ENCODE measurements around the gene CDHR5. TPM values are rescaled to one million over a fixed set of nuclear protein-coding genes. Genes with fewer than 3 reads are reported as not detected.

Gene CDHR5
- total and polyA plus RNA-seq, 2 experiments from 2014 or later, result 114 to 166 TPM

GRCh38 chr11:614021-614622 lies 10.6 kb downstream of the CDHR5 start:
- H2AFZ ChIP-seq, result no peak overlapping the region
- H3K9me3 ChIP-seq (ENCODE audit: low read depth), result no peaks in the 10 kb centered on the region
- H3K27ac ChIP-seq, result peak overlapping the region; percentile 97
- TF ChIP-seq EZH2 (IDR thresholded peaks at IDR 0.05; ENCODE audit: borderline replicate concordance) (no peak), EZH2phosphoT487 (IDR thresholded peaks at IDR 0.05; ENCODE audit: low read depth, severe bottlenecking, unreplicated experiment) (no peak), CTCF (IDR thresholded peaks at IDR 0.05; ENCODE audit: poor library complexity) (no peak)
- peak overlapping the region; percentile 94 for H3K4me2 ChIP-seq
- 92% methylated on average over 8 of the region's 14 CpGs for WGBS (ENCODE audit: low lambda C conversion rate, missing lambda C conversion rate)
- peaks cover 23% of the 10 kb centered on the region for H4K20me1 ChIP-seq (ENCODE audit: insufficient read depth, poor library complexity, severe bottlenecking)
- DNase-seq (ENCODE audit: low spot score), result no peak
- no peak overlapping the region for H3K4me3 ChIP-seq
- H3K79me2 ChIP-seq, result no peaks in the 10 kb centered on the region
- H3K27me3 ChIP-seq, result no peaks in the 10 kb centered on the region
- H3K36me3 ChIP-seq (replicated peaks; ENCODE audit: insufficient read depth, low read depth), result no peaks in the 10 kb centered on the region
- no peaks in the 10 kb centered on the region for H3K9me2 ChIP-seq (replicated peaks; ENCODE audit: insufficient read depth)
- H3K4me1 ChIP-seq (ENCODE audit: insufficient read depth), result peaks cover 14% of the 10 kb centered on the region

GRCh38 chr11:613369-613968 lies 11.3 kb downstream of the CDHR5 start:
- no peak overlapping the region for H3K4me2 ChIP-seq
- no peaks in the 10 kb centered on the region for H3K36me3 ChIP-seq (replicated peaks; ENCODE audit: insufficient read depth, low read depth)

GRCh38 chr11:612961-613300 lies 11.8 kb downstream of the CDHR5 start:
- no peaks in the 10 kb centered on the region for H3K79me2 ChIP-seq
- H3K36me3 ChIP-seq (replicated peaks; ENCODE audit: insufficient read depth, low read depth), result no peaks in the 10 kb centered on the region
- DNase-seq (ENCODE audit: low spot score), result no peak
- no peak overlapping the region for H2AFZ ChIP-seq
- WGBS (ENCODE audit: low lambda C conversion rate, missing lambda C conversion rate), result 99% methylated on average over 10 of the region's 10 CpGs
- no peak for TF ChIP-seq EZH2phosphoT487 (IDR thresholded peaks at IDR 0.05; ENCODE audit: low read depth, severe bottlenecking, unreplicated experiment)
- no peak for TF ChIP-seq CTCF (IDR thresholded peaks at IDR 0.05; ENCODE audit: poor library complexity)
- no peak for TF ChIP-seq EZH2 (IDR thresholded peaks at IDR 0.05; ENCODE audit: borderline replicate concordance)
- peaks cover 23% of the 10 kb centered on the region for H4K20me1 ChIP-seq (ENCODE audit: insufficient read depth, poor library complexity, severe bottlenecking)
- no peak overlapping the region for H3K4me3 ChIP-seq
- peaks cover 14% of the 10 kb centered on the region for H3K4me1 ChIP-seq (ENCODE audit: insufficient read depth)
- H3K4me2 ChIP-seq, result no peak overlapping the region
- no peaks in the 10 kb centered on the region for H3K27me3 ChIP-seq
- no peak overlapping the region for H3K27ac ChIP-seq
- H3K9me3 ChIP-seq (ENCODE audit: low read depth), result no peaks in the 10 kb centered on the region
- no peaks in the 10 kb centered on the region for H3K9me2 ChIP-seq (replicated peaks; ENCODE audit: insufficient read depth)

More at GRCh38 chr11:613369-613968, 11.3 kb downstream of the CDHR5 start:
- Histone ChIP-seq H3K4me1 (ENCODE audit: insufficient read depth) (peaks cover 14% of the 10 kb centered on the region), H3K79me2 (no peaks in the 10 kb centered on the region), H4K20me1 (ENCODE audit: insufficient read depth, poor library complexity, severe bottlenecking) (peaks cover 23% of the 10 kb centered on the region), H3K27ac (peak overlapping the region; percentile 51), H3K27me3 (no peaks in the 10 kb centered on the region), H3K4me3 (no peak overlapping the region), H3K9me3 (ENCODE audit: low read depth) (no peaks in the 10 kb centered on the region), H2AFZ (no peak overlapping the region), H3K9me2 (replicated peaks; ENCODE audit: insufficient read depth) (no peaks in the 10 kb centered on the region)
- 77% methylated on average over 19 of the region's 36 CpGs for WGBS (ENCODE audit: low lambda C conversion rate, missing lambda C conversion rate)
- no peak for TF ChIP-seq EZH2phosphoT487 (IDR thresholded peaks at IDR 0.05; ENCODE audit: low read depth, severe bottlenecking, unreplicated experiment)
- no peak for TF ChIP-seq CTCF (IDR thresholded peaks at IDR 0.05; ENCODE audit: poor library complexity)
- TF ChIP-seq EZH2 (IDR thresholded peaks at IDR 0.05; ENCODE audit: borderline replicate concordance), result no peak
- DNase-seq (ENCODE audit: low spot score), result peak; percentile 89
